K562 (cell line): ENCODE results near the gene ENO2. TPM values are rescaled to one million over a fixed set of nuclear protein-coding genes. Genes with fewer than 3 reads are reported as not detected.

Experiments
- CEBPG ChIP-seq, 3 experiments: fragments of 200-800 bp in 1 of 3; sonication (Bioruptor generic) in 1 of 3; sonication (generic) in 1 of 3; formaldehyde crosslinking in 1 of 3; IDR thresholded peaks in 2 of 3; conservative IDR thresholded peaks in 1 of 3; 2 replicates each; pipeline versions ENCODE4 v1.6.1 to v1.8.0; 2016 to 2022; ENCODE audit warnings: missing compliant biosample characterization in 2 of 3, missing genetic modification characterization in 2 of 3, mild to moderate bottlenecking in 1 of 3, missing genetic modification reagents in 1 of 3
- ETS2 ChIP-seq: IDR thresholded peaks from 2 replicates; pipeline ENCODE4 v1.6.1; 2016; ENCODE audit warnings: borderline replicate concordance, missing genetic modification characterization, mild to moderate bottlenecking, moderate library complexity, missing compliant biosample characterization; ENCODE audit not compliant: poor library complexity, severe bottlenecking
- GABPB1 ChIP-seq: sonication (generic); formaldehyde crosslinking; IDR thresholded peaks from 2 replicates; pipeline ENCODE4 v1.8.0; 2022; ENCODE audit warnings: mild to moderate bottlenecking, missing genetic modification reagents
- MAZ ChIP-seq, 2 experiments: fragments of 450-650 bp in 1 of 2; sonication (generic) in 1 of 2; formaldehyde crosslinking; IDR thresholded peaks in 1 of 2; conservative IDR thresholded peaks in 1 of 2; 2 replicates each; pipeline versions ENCODE4 v1.4.0 to v1.5.0; 2020; ENCODE audit warnings: mild to moderate bottlenecking in 1 of 2, missing genetic modification reagents in 1 of 2
- MIER1 ChIP-seq: fragments of 450-650 bp; IDR thresholded peaks from 2 replicates; pipeline ENCODE4 v1.6.1; 2016; ENCODE audit warnings: antibody characterized with exemption, mild to moderate bottlenecking, low read depth
- PTRF ChIP-seq: fragments of 450-650 bp; IDR thresholded peaks from 2 replicates; pipeline ENCODE4 v1.6.1; 2016; ENCODE audit warnings: mild to moderate bottlenecking, missing genetic modification characterization, missing compliant biosample characterization
- RBM22 ChIP-seq: fragments of 200-400 bp; formaldehyde crosslinking; IDR thresholded peaks from 2 replicates; pipeline ENCODE4 v1.6.1; 2018; ENCODE audit warnings: low read length, low read depth; ENCODE audit not compliant: poor library complexity, severe bottlenecking
- SPI1 ChIP-seq: IDR thresholded peaks from 2 replicates; pipeline ENCODE4 v1.6.1; 2011; ENCODE audit warnings: low read depth, low read length, control low read depth, borderline replicate concordance
- ZNF551 ChIP-seq: fragments of 250-450 bp; sonication (Bioruptor Pico); IDR thresholded peaks from 2 replicates; pipeline ENCODE4 v1.5.0; 2021; ENCODE audit warnings: mild to moderate bottlenecking, moderate library complexity
- polyA plus RNA-seq, 8 experiments: library from polyadenylated mRNA; depleted of rRNA in 4 of 8; stranded (reverse) in 5 of 8; unstranded in 3 of 8; fragments of >200 nt; fragmentation: Nextera tagmentation in 2 of 8; fragmentation: Illumina TruSeq in 1 of 8; extraction: Ambion mirVana in 2 of 8; extraction: Trizol in 1 of 8; gene quantifications; 2 replicates each; pipeline versions ENCODE4 v1.2.1 to v1.2.3, GENCODE V29; 2011 to 2014; ENCODE audit warnings: inconsistent platforms in 1 of 8, missing spikeins in 1 of 8
- total RNA-seq, 7 experiments: library from RNA; depleted of rRNA in 6 of 7; stranded (reverse); fragments of >200 nt in 6 of 7; fragmentation: Illumina TruSeq in 2 of 7; extraction: Trizol in 2 of 7; gene quantifications; 2 replicates each; pipeline versions ENCODE4 v1.2.1 to v1.2.3, GENCODE V29; 2011 to 2021; ENCODE audit warnings: low replicate concordance in 1 of 7
- TF ChIP-seq, protein P1 (sequence below): sonication (generic); formaldehyde crosslinking; IDR thresholded peaks from 2 replicates; pipeline ENCODE4 v1.8.0; 2023; ENCODE audit warnings: mild to moderate bottlenecking, missing genetic modification reagents
- TF ChIP-seq, protein P2 (sequence below): sonication (generic); formaldehyde crosslinking; IDR thresholded peaks from 2 replicates; pipeline ENCODE4 v1.8.1; 2023; ENCODE audit warnings: mild to moderate bottlenecking, missing genetic modification reagents, moderate library complexity
- TF ChIP-seq, protein P3 (sequence below), 2 experiments: fragments of 450-650 bp in 1 of 2; sonication (generic) in 1 of 2; formaldehyde crosslinking; conservative IDR thresholded peaks; 2 replicates each; pipeline versions ENCODE4 v1.4.0 to v1.8.1; 2020 to 2022; ENCODE audit warnings: mild to moderate bottlenecking in 1 of 2, missing genetic modification reagents in 1 of 2
- TF ChIP-seq, protein P4 (sequence below): fragments of 450-650 bp; formaldehyde crosslinking; IDR thresholded peaks from 2 replicates; pipeline ENCODE4 v1.4.0; 2020; ENCODE audit warnings: mild to moderate bottlenecking, moderate library complexity
- TF ChIP-seq, protein P5 (sequence below): sonication (generic); formaldehyde crosslinking; IDR thresholded peaks from 2 replicates; pipeline ENCODE4 v1.8.0; 2022; ENCODE audit warnings: mild to moderate bottlenecking, low read depth, missing genetic modification reagents
- TF ChIP-seq, protein P6 (sequence below): fragments of 150-350 bp; conservative IDR thresholded peaks from 2 replicates; pipeline ENCODE4 v1.6.1; 2014; ENCODE audit warnings: low read length

Gene ENO2
- total and polyA plus RNA-seq, 9 of the 15 experiments (the other 6 are each of a cell fraction or from before 2014, with no cell fraction given) = 10.9 to 43.3 (median 21.0) TPM

DNA sequence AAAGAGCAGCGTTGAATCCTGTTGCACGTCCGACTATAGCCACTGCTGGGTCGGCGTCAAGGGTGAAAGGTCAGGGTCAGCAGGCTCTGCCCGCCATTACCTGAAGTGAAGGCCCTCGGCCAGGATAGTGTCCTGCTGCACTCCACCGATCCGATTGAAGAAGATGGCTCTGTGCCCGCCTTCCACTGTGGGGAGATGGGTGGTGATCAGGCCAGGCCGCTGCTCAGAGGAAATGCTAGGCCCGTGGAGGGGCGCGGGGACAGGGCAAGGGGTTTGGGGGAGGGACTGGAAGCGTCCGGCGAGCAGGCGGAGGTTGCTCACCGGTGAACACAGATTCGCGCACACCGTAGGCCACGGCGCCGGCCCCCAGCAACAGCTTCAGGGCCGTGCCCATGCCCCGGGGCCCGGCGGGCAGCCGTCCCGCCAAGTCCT is 55.7 kb downstream of the ENO2 start (continued):
- TF ChIP-seq MAZ (CRISPR knock-in tag; conservative IDR thresholded peaks at IDR 0.05 in 1 of 2, IDR thresholded peaks at IDR 0.05 in 1 of 2) = no peak
- no peak for TF ChIP-seq GABPB1 (CRISPR knock-in tag)
- TF ChIP-seq CEBPG (CRISPR knock-in tag; IDR thresholded peaks at IDR 0.05) = no peak
- TF ChIP-seq CEBPG (tag; conservative IDR thresholded peaks at IDR 0.05 in 1 of 2, IDR thresholded peaks at IDR 0.05 in 1 of 2) = no peak
- TF ChIP-seq, protein P1, sequence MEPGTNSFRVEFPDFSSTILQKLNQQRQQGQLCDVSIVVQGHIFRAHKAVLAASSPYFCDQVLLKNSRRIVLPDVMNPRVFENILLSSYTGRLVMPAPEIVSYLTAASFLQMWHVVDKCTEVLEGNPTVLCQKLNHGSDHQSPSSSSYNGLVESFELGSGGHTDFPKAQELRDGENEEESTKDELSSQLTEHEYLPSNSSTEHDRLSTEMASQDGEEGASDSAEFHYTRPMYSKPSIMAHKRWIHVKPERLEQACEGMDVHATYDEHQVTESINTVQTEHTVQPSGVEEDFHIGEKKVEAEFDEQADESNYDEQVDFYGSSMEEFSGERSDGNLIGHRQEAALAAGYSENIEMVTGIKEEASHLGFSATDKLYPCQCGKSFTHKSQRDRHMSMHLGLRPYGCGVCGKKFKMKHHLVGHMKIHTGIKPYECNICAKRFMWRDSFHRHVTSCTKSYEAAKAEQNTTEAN (CRISPR knock-in tag) = 0 out of 2 replicates have a peak, but pooled peaks have one; percentile 50
- TF ChIP-seq, protein P2, sequence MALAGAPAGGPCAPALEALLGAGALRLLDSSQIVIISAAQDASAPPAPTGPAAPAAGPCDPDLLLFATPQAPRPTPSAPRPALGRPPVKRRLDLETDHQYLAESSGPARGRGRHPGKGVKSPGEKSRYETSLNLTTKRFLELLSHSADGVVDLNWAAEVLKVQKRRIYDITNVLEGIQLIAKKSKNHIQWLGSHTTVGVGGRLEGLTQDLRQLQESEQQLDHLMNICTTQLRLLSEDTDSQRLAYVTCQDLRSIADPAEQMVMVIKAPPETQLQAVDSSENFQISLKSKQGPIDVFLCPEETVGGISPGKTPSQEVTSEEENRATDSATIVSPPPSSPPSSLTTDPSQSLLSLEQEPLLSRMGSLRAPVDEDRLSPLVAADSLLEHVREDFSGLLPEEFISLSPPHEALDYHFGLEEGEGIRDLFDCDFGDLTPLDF (CRISPR knock-in tag) = no peak
- TF ChIP-seq SPI1 = no peak
- TF ChIP-seq, protein P3, sequence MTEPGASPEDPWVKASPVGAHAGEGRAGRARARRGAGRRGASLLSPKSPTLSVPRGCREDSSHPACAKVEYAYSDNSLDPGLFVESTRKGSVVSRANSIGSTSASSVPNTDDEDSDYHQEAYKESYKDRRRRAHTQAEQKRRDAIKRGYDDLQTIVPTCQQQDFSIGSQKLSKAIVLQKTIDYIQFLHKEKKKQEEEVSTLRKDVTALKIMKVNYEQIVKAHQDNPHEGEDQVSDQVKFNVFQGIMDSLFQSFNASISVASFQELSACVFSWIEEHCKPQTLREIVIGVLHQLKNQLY (CRISPR knock-in tag; conservative IDR thresholded peaks at IDR 0.05) = no peak
- TF ChIP-seq, protein P4, sequence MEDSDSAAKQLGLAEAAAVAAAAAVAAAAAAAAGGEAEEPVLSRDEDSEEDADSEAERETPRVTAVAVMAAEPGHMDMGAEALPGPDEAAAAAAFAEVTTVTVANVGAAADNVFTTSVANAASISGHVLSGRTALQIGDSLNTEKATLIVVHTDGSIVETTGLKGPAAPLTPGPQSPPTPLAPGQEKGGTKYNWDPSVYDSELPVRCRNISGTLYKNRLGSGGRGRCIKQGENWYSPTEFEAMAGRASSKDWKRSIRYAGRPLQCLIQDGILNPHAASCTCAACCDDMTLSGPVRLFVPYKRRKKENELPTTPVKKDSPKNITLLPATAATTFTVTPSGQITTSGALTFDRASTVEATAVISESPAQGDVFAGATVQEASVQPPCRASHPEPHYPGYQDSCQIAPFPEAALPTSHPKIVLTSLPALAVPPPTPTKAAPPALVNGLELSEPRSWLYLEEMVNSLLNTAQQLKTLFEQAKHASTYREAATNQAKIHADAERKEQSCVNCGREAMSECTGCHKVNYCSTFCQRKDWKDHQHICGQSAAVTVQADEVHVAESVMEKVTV = no peak
- TF ChIP-seq ETS2 (tag) = no peak
- TF ChIP-seq, protein P5, sequence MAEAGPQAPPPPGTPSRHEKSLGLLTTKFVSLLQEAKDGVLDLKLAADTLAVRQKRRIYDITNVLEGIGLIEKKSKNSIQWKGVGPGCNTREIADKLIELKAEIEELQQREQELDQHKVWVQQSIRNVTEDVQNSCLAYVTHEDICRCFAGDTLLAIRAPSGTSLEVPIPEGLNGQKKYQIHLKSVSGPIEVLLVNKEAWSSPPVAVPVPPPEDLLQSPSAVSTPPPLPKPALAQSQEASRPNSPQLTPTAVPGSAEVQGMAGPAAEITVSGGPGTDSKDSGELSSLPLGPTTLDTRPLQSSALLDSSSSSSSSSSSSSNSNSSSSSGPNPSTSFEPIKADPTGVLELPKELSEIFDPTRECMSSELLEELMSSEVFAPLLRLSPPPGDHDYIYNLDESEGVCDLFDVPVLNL (CRISPR knock-in tag) = no peak
- TF ChIP-seq, protein P6, sequence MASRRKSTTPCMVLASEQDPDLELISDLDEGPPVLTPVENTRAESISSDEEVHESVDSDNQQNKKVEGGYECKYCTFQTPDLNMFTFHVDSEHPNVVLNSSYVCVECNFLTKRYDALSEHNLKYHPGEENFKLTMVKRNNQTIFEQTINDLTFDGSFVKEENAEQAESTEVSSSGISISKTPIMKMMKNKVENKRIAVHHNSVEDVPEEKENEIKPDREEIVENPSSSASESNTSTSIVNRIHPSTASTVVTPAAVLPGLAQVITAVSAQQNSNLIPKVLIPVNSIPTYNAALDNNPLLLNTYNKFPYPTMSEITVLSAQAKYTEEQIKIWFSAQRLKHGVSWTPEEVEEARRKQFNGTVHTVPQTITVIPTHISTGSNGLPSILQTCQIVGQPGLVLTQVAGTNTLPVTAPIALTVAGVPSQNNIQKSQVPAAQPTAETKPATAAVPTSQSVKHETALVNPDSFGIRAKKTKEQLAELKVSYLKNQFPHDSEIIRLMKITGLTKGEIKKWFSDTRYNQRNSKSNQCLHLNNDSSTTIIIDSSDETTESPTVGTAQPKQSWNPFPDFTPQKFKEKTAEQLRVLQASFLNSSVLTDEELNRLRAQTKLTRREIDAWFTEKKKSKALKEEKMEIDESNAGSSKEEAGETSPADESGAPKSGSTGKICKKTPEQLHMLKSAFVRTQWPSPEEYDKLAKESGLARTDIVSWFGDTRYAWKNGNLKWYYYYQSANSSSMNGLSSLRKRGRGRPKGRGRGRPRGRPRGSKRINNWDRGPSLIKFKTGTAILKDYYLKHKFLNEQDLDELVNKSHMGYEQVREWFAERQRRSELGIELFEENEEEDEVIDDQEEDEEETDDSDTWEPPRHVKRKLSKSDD = no peak
- TF ChIP-seq MIER1 = no peak
- TF ChIP-seq ZNF551 (CRISPR knock-in tag) = no peak
- TF ChIP-seq RBM22 = no peak
- TF ChIP-seq PTRF (tag) = no peak
